Right atrium auricular region (tissue), 2 donors: ENCODE measurements around the gene PHC1. TPM values are rescaled to one million over a fixed set of nuclear protein-coding genes. Genes with fewer than 3 reads are reported as not detected.

Experiments used
- DNase-seq: peaks from one replicate; pipeline ENCODE4 v3.0.0-alpha.2; 2019; ENCODE audit warnings: low spot score
- H3K27ac ChIP-seq, 2 donors: fragments of 200-600 bp; sonication (generic); 1 replicate in 1 of 2; 2 replicates in 1 of 2; pipeline ENCODE4 v1.5.1; 2016 to 2019
- H3K27me3 ChIP-seq, 2 donors: fragments of 200-600 bp; sonication (generic); one replicate each; pipeline versions ENCODE4 v1.5.1 to v1.6.0; 2017 to 2019
- H3K36me3 ChIP-seq: fragments of 200-600 bp; sonication (generic); one replicate; pipeline ENCODE4 v1.5.1; 2016
- H3K4me1 ChIP-seq, 2 donors: fragments of 200-600 bp; sonication (generic); one replicate each; pipeline versions ENCODE4 v1.5.1 to v1.6.0; 2017 to 2019
- H3K4me3 ChIP-seq, 2 donors: fragments of 200-600 bp; sonication (generic); 1 replicate in 1 of 2; 2 replicates in 1 of 2; pipeline ENCODE4 v1.5.1; 2017 to 2019; ENCODE audit warnings: mild to moderate bottlenecking in 1 of 2, moderate library complexity in 1 of 2
- H3K9me3 ChIP-seq, 2 donors: fragments of 200-600 bp; sonication (generic); one replicate each; pipeline ENCODE4 v1.5.1; 2019
- CTCF ChIP-seq, 2 donors: fragments of 200-600 bp; sonication (generic); IDR thresholded peaks; one replicate each; pipeline ENCODE4 v1.5.1; 2019; ENCODE audit warnings: antibody characterized with exemption in 2 of 2
- total RNA-seq, 2 donors: library from RNA; depleted of rRNA; stranded (reverse); fragments of >200 nt; gene quantifications; one replicate each; pipeline ENCODE4 v1.1.0, GENCODE V29; 2016

The PHC1 gene
- total RNA-seq, 2 donors from 2014 or later, result 22.7 to 58.4 TPM

- Histone ChIP-seq H3K27ac (peak overlapping the region in 1 of 2 donors; percentile 92), H3K4me3 (no peak overlapping the region), H3K4me1 (peaks cover 0 to 26% of the 10 kb centered on the region in 2 donors), H3K36me3 (no peaks in the 10 kb centered on the region), H3K9me3 (no peaks in the 10 kb centered on the region), H3K27me3 (no peaks in the 10 kb centered on the region)
- no peak for TF ChIP-seq CTCF (IDR thresholded peaks at IDR 0.05)
- DNase-seq, result no peak
Observed at GRCh38 chr12:8911606-8912268, 2.6 kb upstream of the PHC1 start.

GRCh38 chr12:8912914-8913313 lies 1.4 kb upstream of the PHC1 start:
- Histone ChIP-seq H3K4me1 (peaks cover 0 to 26% of the 10 kb centered on the region in 2 donors), H3K4me3 (no peak overlapping the region), H3K9me3 (no peaks in the 10 kb centered on the region), H3K36me3 (no peaks in the 10 kb centered on the region), H3K27me3 (no peaks in the 10 kb centered on the region), H3K27ac (peak overlapping the region; percentile 43 to 92)
- DNase-seq, result no peak
- peak in 1 of 2 donors; percentile 29 for TF ChIP-seq CTCF (IDR thresholded peaks at IDR 0.05)

GRCh38 chr12:8913702-8914032 lies 642 bp upstream of the PHC1 start:
- TF ChIP-seq CTCF (IDR thresholded peaks at IDR 0.05), result no peak
- Histone ChIP-seq H3K9me3 (no peaks in the 10 kb centered on the region), H3K36me3 (no peaks in the 10 kb centered on the region), H3K27ac (peak overlapping the region; percentile 88 to 92), H3K4me3 (peak overlapping the region; percentile 73 to 75), H3K27me3 (no peaks in the 10 kb centered on the region), H3K4me1 (peaks cover 0 to 26% of the 10 kb centered on the region in 2 donors)
- no peak for DNase-seq

- Histone ChIP-seq H3K27ac (peak overlapping the region; percentile 88 to 92), H3K9me3 (no peaks in the 10 kb centered on the region), H3K27me3 (no peaks in the 10 kb centered on the region), H3K4me3 (peak overlapping the region; percentile 73 to 75), H3K36me3 (peaks cover 7% of the 10 kb centered on the region), H3K4me1 (peaks cover 0 to 26% of the 10 kb centered on the region in 2 donors)
- peak; percentile 61 for DNase-seq
- no peak for TF ChIP-seq CTCF (IDR thresholded peaks at IDR 0.05)
Observed at GRCh38 chr12:8914716-8915526, 612 bp downstream of the PHC1 start.

GRCh38 chr12:8916154-8916553 lies 1.8 kb downstream of the PHC1 start:
- Histone ChIP-seq H3K27ac (no peak overlapping the region), H3K9me3 (no peaks in the 10 kb centered on the region), H3K36me3 (peaks cover 20% of the 10 kb centered on the region), H3K4me1 (peaks cover 0 to 26% of the 10 kb centered on the region in 2 donors), H3K4me3 (no peak overlapping the region), H3K27me3 (no peaks in the 10 kb centered on the region)
- no peak for TF ChIP-seq CTCF (IDR thresholded peaks at IDR 0.05)
- DNase-seq, result no peak
